Activated naive CD4-positive, alpha-beta T cell treated with anti-CD3 and anti-CD28 coated beads, Interleukin-2, amount 50 U/mL, for 24 hours (primary cell): ENCODE measurements around the gene SLC25A39.
"Not testable (repeated sequence)": the region's sequence is repeated elsewhere in the genome, so short reads cannot be mapped to it uniquely, and the experiment has no call there.

Source experiments
- H3K27ac Mint-ChIP-seq: one replicate; pipeline ENCODE4 v1.8.0; 2021; ENCODE audit warnings: mild to moderate bottlenecking, mixed read lengths
- H3K27me3 Mint-ChIP-seq: one replicate; pipeline ENCODE4 v1.8.0; 2021; ENCODE audit warnings: mixed read lengths
- H3K36me3 Mint-ChIP-seq: one replicate; pipeline ENCODE4 v1.8.0; 2021; ENCODE audit warnings: mixed read lengths
- H3K4me1 Mint-ChIP-seq: one replicate; pipeline ENCODE4 v1.8.0; 2021; ENCODE audit warnings: mixed read lengths
- H3K4me3 Mint-ChIP-seq: one replicate; pipeline ENCODE4 v1.8.0; 2021; ENCODE audit warnings: mild to moderate bottlenecking, mixed read lengths
- H3K9me3 Mint-ChIP-seq: one replicate; pipeline ENCODE4 v1.8.0; 2021; ENCODE audit warnings: mixed read lengths

SLC25A39 gene

GRCh38 chr17:44324571-44325275, at the start of gene SLC25A39:
SLC25A39 (minus strand) TSS chr17:44324823; CDS start chr17:44323562, 1,261 bp downstream.
- Mint-ChIP-seq H3K4me1 (peaks cover 21% of the 10 kb centered on the region), H3K4me3 (peak within 1 kb of the TSS; percentile 91), H3K27me3 (no peaks in the 10 kb centered on the region)

DNA sequence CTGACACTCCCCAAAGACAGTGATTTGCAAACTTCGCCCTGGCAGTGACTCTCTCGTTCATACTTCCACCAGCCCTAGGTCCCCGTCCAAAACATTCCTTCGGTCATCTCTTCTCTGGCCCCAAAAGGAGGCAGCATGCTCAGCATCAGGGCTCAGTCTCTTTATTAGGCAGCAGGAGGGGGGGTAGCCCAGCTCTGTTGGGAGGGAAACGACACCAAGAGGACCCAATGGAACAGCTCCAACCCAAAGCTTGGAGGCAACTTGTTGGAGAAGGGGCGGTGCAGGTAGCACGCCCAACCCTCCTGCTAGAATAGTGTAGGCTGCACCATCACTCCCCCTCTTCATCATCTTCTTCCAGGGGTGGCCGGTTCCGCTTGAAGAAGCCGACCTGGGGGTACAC, 47.4 kb upstream of the SLC25A39 start:
- Mint-ChIP-seq H3K27ac (no peak overlapping the region), H3K27me3 (peaks cover 17% of the 10 kb centered on the region), H3K9me3 (no peaks in the 10 kb centered on the region), H3K4me3 (no peak overlapping the region), H3K36me3 (no peaks in the 10 kb centered on the region), H3K4me1 (peaks cover 4% of the 10 kb centered on the region)

More at GRCh38 chr17:44324571-44325275, at the start of gene SLC25A39:
- Mint-ChIP-seq H3K9me3 (no peaks in the 10 kb centered on the region), H3K27ac (peak within 1 kb of the TSS; percentile 91), H3K36me3 (no peaks in the 10 kb centered on the region)

DNA sequence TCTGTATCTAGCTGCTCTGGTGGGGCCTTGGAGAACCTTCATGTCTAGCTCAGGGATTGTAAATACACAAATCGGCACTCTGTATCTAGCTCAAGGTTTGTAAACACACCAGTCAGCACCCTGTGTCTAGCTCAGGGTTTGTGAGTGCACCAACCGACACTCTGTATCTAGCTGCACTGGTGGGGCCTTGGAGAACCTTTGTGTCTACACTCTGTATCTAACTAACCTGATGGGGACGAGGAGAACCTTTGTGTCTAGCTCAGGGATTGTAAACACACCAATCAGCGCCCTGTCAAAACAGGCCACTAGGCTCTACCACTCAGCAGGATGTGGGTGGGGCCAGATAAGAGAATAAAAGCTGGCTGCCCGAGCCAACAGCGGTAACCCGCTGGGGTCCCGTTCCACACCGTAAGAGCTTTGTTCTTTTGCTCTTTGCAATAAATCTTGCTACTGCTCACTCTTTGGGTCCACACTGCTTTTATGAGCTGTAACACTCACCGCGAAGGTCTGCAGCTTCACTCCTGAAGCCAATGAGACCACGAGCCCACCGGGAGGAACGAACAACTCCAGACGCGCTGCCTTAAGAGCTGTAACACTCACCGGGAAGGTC, 44.9 kb upstream of the SLC25A39 start:
- H3K27ac Mint-ChIP-seq, H3K36me3 Mint-ChIP-seq, H3K9me3 Mint-ChIP-seq, H3K4me1 Mint-ChIP-seq: not testable (repeated sequence)
- peaks cover 16% of the 10 kb centered on the region for H3K27me3 Mint-ChIP-seq
- H3K4me3 Mint-ChIP-seq = peak overlapping the region; percentile 52

GRCh38 chr17:44368391-44369243, 44.0 kb upstream of the SLC25A39 start:
- H3K27me3 Mint-ChIP-seq = peaks cover 16% of the 10 kb centered on the region
- not testable (repeated sequence) for H3K4me1 Mint-ChIP-seq, H3K36me3 Mint-ChIP-seq, H3K9me3 Mint-ChIP-seq, H3K4me3 Mint-ChIP-seq, H3K27ac Mint-ChIP-seq

DNA sequence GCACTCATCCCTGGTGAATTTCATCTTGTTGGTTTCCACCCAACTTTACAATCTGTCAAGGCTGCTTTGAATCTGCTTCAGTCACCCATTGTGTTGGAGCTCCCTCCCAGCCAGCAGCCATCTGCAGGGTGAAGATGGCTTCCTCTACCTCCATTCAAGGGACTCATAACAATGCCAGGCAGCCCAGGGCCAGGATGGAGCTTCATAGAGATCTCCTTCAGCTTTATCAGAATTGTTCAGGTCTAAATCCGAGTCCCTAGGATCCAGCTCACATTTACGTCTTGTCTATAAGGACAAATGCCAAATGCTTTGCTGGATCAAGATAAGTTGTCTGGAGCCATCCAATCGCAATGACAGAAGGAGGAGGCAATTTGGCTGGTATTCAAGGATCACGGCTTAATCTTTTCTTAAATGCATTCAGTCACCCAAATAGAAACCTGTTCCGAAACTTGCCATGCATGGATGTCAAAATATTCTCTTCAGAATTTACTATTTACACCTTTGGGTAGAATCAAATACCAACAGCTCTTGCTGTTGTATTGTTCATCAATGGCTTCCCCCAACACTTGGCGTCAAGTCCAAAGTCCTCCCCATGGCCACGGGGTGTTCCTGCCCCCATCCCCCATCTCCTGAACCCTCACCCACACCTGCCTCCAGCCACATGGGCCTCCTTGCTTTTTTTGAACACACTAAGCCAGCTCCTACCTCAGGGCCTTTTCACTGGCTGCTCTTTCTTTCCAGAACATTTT, 42.8 kb upstream of the SLC25A39 start:
- no peaks in the 10 kb centered on the region for H3K36me3 Mint-ChIP-seq

GRCh38 chr17:44365051-44365450, 40.4 kb upstream of the SLC25A39 start:
- H3K27me3 Mint-ChIP-seq = peaks cover 16% of the 10 kb centered on the region
- H3K9me3 Mint-ChIP-seq, H3K4me1 Mint-ChIP-seq, H3K36me3 Mint-ChIP-seq, H3K27ac Mint-ChIP-seq: not testable (repeated sequence)
- H3K4me3 Mint-ChIP-seq = peak overlapping the region; percentile 57

More for the DNA sequence above, 42.8 kb upstream of the SLC25A39 start:
- Mint-ChIP-seq H3K9me3 (no peaks in the 10 kb centered on the region), H3K27ac (no peak overlapping the region), H3K4me1 (peaks cover 4% of the 10 kb centered on the region), H3K27me3 (peaks cover 17% of the 10 kb centered on the region), H3K4me3 (no peak overlapping the region)

GRCh38 chr17:44363613-44364159, 39.1 kb upstream of the SLC25A39 start, which contains the start of gene FAM171A2:
FAM171A2 (minus strand) TSS chr17:44363853; CDS start chr17:44363714, 139 bp downstream.
- Mint-ChIP-seq H3K36me3 (no peaks in the 10 kb centered on the region), H3K9me3 (no peaks in the 10 kb centered on the region), H3K4me3 (peak within 1 kb of the TSS; percentile 76), H3K27ac (no peak within 1 kb of the TSS), H3K4me1 (peaks cover 4% of the 10 kb centered on the region), H3K27me3 (peaks cover 12% of the 10 kb centered on the region)

GRCh38 chr17:44362949-44363612, 38.5 kb upstream of the SLC25A39 start:
- peaks cover 5% of the 10 kb centered on the region for H3K4me1 Mint-ChIP-seq
- H3K4me3 Mint-ChIP-seq = peak overlapping the region; percentile 62
- H3K36me3 Mint-ChIP-seq = no peaks in the 10 kb centered on the region
- no peaks in the 10 kb centered on the region for H3K9me3 Mint-ChIP-seq
- H3K27ac Mint-ChIP-seq = no peak overlapping the region
- H3K27me3 Mint-ChIP-seq = peaks cover 10% of the 10 kb centered on the region

DNA sequence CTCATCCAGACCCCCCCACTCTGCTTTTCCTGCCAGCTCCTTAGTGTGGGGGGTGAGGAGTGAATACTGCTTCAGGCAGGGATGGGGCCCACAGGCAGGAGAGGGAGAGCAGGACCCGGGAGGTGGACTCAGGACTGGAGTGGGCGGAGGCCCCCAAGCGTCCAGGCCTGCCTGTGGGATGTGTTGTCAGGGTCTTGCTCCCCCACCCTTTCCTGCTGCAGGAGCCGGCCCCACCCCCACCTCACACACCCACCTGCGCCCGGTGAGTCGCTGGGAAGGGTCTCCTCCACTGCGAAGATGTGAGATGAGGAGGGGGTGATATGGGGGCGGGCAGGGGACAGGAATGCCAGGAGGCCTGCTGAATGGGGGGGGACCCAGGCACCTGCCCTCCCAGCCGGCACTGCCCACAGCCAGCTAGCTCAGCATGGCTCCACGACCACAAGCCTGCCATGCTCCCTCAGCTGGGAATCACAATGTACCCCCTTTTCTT, 37.9 kb upstream of the SLC25A39 start:
- Mint-ChIP-seq H3K27me3 (peaks cover 8% of the 10 kb centered on the region), H3K4me3 (peak overlapping the region; percentile 51)

GRCh38 chr17:44361292-44362260, 37.0 kb upstream of the SLC25A39 start:
- Mint-ChIP-seq H3K27ac (peak overlapping the region; percentile 66), H3K27me3 (peaks cover 4% of the 10 kb centered on the region), H3K9me3 (no peaks in the 10 kb centered on the region), H3K4me1 (peaks cover 8% of the 10 kb centered on the region), H3K4me3 (no peak overlapping the region), H3K36me3 (no peaks in the 10 kb centered on the region)

More for the DNA sequence above, 37.9 kb upstream of the SLC25A39 start:
- Mint-ChIP-seq H3K9me3 (no peaks in the 10 kb centered on the region), H3K4me1 (peaks cover 8% of the 10 kb centered on the region), H3K27ac (no peak overlapping the region), H3K36me3 (no peaks in the 10 kb centered on the region)

GRCh38 chr17:44360826-44361225, 36.2 kb upstream of the SLC25A39 start:
- Mint-ChIP-seq H3K9me3 (no peaks in the 10 kb centered on the region), H3K4me3 (no peak overlapping the region), H3K4me1 (peaks cover 8% of the 10 kb centered on the region), H3K27me3 (peaks cover 4% of the 10 kb centered on the region), H3K36me3 (no peaks in the 10 kb centered on the region), H3K27ac (no peak overlapping the region)

- Mint-ChIP-seq H3K4me3 (no peak overlapping the region), H3K36me3 (no peaks in the 10 kb centered on the region)
Observed at GRCh38 chr17:44360144-44360533, 35.5 kb upstream of the SLC25A39 start.

DNA sequence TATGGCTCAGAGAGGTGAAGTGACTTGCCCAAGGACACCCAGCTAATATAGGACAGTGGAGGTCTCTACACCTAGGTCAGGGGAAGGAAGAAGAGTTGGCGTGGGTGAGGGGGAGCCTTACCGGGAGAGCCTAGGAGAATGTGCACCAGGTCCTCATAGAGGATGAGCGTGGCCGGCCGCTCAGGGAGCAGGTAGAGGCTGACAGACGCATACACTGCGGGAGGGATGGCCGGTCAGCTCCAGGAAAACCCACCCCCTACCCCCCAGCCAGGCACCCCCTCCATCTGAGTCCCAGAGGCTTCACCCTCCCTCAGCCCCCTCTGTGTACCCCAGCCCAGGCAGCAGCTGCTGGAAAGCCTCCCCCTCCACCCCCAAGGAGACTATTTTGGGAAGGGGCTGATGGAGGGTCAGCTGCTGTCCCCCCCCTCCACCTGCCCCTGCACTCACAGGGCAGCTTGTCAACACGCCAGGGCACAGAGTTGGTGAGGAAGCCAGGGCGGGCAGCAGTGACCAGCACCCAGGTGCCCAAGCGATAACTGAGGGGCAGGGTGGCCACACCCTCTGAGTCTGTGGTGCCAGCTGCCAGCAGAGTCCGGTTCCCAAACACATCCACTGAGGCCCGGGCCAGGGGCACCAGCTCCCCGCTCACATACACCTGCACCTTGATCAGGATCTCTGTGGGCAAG, 35.0 kb upstream of the SLC25A39 start:
- no peak overlapping the region for H3K4me3 Mint-ChIP-seq
- peaks cover 2% of the 10 kb centered on the region for H3K27me3 Mint-ChIP-seq
- H3K27ac Mint-ChIP-seq = no peak overlapping the region

More at GRCh38 chr17:44360144-44360533, 35.5 kb upstream of the SLC25A39 start:
- H3K4me1 Mint-ChIP-seq = peaks cover 8% of the 10 kb centered on the region
- H3K9me3 Mint-ChIP-seq = no peaks in the 10 kb centered on the region
- peaks cover 4% of the 10 kb centered on the region for H3K27me3 Mint-ChIP-seq
- H3K27ac Mint-ChIP-seq = no peak overlapping the region

More for the DNA sequence above, 35.0 kb upstream of the SLC25A39 start:
- Mint-ChIP-seq H3K36me3 (no peaks in the 10 kb centered on the region), H3K9me3 (no peaks in the 10 kb centered on the region), H3K4me1 (peaks cover 8% of the 10 kb centered on the region)
